NCI-H2081 treated with DMSO at 0.1 percent for 48 hours (cell line): ENCODE results near the gene PDE7B.

Experiments used
- DNase-seq: peaks from one replicate; lab custom pipeline; 2025; lab: John Stamatoyannopoulos, UW

PDE7B gene

DNA sequence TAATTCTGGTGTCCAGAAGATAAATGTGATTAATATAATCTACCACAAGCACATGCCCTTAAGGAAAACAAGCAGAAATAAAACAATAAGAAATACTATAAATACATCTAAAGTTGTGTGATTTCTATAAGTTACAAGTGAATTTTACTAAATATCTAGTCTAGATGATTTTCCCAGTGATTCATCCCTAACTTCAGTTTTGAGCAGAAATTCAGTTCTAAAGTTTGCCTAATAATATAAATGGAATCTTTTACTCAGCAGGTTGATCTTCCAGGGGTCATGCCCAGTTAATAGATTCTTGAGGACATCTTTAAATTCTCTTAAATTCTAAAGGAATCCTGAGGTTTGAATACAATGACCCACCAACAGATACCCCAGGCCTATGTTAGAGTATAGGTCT lies 37.3 kb downstream of the PDE7B start:
- DNase-seq, result no peak

DNA sequence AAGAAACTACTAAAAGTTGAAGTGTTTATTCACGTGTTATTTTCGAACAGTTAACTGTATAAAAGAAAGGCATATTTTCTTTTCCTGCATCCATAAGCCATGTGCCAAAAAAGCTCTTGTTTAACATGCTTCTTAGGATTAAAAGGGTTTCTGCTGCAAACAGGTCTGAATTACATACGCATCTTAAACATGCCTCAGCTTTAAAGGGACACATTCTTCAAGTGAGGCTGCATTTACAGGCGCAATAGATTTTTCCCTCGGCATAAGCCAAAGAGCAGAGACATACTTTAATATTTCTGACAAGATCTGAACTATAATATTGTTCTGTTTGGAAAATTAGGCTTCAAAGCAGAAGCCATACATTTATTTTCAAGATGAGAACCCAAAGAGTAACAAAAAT lies 39.4 kb downstream of the PDE7B start:
- DNase-seq, result no peak

DNA sequence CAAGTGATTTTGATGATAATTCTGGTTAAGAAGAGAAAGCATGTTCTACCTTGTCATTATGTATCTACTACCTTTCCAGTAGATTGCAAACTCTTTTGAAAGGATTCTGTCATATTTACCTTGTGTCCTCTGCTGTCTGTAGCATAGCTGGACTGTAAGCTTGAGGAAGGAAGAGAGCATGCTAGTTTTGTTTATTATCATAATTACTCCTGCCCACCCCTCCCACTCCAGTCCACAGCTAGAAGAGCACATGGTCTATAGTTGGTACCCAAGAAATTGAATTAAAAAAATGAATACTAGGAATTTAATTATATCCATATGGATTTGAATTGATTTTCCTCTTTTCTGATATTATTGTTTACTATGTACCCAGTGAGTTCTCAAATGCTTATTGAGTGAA lies 40.2 kb downstream of the PDE7B start:
- no peak for DNase-seq

DNA sequence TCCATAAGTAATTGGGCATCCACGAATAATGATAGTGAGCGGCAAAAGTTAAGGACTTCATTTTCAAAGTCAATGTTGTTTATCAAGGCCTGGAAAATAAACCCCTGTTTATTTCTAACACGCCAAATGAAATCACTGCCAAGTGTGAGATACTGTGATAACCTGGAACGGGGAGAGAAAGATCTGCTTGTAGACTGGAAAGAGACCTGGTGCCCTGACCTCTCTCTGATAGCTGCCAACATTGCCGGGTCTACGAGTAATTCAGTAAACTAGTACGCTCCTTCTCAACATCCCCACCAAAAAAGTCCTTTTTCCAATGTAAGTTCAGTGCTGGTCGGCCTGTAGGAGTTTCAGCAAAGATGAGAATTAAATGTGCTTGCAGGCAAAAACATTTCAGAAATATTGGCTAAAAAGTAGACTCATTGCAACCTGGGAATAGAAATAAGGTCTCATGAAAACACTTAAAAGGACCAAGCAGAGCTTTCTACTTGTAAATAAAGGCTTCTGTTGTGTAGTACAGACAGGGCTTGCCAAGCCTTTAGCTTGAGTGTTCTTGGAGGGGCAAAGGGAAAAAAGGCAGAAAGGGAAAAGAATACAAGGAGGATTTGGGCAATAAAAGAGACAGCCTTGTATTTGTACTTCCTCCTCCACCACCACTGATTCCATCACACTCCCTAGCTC lies 43.9 kb downstream of the PDE7B start:
- no peak for DNase-seq

DNA sequence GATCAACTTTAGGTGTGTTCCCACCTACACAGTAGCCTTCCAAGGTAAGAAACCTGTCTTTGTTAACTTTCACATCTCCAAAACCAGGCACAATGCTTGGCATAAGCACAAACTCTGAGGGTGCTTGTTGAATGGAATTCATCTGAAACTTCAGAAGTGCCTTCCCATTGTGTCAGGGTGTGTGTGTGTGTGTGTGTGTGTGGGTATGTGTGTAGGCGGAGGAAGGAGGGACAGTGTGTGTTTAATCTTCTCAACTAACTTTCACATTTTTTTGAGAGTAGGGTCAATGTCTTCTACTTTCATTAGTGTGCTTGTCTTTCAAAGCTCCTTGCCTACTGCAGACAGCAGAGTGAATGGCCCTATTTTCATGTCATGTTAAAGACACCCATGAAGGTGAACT lies 45.6 kb downstream of the PDE7B start:
- DNase-seq, result no peak

DNA sequence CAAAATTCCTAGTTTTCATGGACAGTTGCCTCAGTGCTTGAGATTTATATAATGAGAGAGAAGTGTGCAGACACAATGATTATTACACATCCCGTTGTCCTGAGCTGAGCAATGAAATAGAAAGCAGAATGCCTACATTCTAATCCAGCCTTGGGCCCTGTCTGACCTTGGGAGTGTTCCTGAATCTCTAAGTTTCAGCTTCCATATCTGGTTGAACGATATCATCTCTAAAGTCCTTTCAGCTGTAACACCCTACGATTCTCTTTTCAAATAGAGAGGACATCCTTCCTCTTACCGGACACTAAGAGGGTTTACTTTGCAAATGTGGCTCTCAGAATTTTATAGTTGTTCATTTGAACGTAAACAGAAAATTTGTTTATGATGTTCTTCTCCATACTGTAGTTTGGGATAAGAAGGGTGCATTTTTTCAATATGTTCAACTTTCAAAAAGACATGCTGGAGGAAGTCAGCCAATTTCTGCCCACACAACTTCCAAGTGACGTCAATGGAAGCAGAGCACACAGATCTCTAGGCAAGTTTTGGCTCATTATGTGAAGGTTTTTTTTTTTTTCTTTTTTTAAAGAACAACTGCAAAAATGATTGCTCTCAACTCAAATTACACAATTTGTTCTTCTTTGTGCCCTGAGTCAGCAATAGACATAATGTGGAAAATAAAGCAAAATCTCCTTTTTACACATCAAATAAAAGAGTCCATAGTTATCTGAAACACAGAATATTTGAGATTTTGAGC lies 50.4 kb downstream of the PDE7B start:
- no peak for DNase-seq

DNA sequence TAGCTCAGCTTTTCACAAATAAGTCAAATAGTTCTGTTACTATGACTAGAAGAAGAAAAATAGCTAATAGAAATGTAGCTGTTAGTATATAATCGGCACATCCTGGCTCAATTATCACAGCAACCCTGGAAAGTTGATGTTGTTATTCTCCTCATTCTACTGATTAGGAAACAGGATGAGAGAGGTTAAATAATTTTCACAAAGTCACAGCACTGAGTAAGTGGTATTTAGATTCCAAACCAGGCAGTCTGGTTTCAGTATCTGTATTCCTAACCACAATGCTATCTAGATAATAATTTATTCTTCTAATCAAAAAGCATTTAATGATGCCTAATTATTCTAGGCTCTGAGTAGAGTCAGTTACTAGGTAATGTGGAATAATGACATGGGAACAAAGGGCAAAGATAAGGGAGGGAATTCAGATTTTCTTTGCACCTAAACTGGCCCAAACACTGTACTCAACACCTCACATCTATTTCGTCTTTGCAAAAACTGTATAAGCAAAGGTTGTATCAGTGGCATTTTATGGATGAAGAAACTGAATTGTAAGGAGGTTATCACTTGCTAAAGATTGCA lies 51.3 kb downstream of the PDE7B start:
- no peak for DNase-seq

DNA sequence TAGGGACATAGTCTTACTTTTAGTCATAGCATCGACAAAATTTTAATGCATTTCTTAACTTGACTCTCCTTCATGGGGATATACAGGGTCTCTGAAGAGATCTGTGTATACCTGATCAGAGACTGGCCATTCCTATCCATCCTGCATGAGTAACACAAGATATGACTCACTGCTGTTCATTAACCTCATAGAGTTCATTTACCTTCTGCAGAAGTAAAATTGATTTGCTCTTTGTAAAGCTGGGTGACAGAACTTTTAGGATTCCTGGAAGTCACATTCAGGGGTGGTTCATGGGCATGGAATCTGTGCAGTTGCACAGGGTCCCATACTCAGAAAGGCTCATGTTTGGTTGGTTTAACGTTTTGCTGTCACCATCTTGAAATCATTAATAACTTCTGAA lies 53.2 kb downstream of the PDE7B start:
- DNase-seq, result no peak

DNA sequence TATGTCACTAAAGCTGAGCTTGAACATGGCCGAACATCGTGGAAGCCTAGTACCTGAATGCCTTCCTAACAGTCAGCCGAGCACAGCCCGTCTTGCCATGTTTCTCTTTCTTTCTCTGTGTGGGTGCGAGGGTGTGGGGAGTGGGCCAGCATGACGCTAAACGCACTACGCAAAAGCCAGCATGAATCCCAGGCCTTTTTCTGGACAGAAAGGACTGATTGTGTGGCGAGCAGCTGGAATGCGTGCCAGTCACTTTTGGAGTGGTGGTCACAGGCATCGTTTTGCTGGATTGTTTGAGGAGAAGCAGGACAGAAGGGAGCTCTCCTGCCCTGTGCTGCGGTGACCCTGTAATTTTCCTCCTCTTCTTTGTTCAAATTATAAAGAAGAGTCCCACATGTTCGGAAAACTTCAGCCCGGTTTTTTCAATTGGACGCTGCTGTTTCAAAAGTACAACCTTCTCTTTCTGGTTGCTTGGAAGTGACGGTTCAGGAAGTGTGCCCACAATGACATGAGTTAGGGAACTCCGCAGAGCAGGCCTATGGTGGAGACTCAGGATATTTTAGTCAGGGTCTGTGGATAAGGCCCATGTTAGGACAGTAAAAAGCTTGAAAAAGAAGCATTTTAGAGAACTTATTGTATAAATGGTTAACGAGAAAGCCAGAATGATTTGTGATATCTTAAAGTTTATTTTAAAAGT lies 54.3 kb downstream of the PDE7B start:
- DNase-seq, result no peak

DNA sequence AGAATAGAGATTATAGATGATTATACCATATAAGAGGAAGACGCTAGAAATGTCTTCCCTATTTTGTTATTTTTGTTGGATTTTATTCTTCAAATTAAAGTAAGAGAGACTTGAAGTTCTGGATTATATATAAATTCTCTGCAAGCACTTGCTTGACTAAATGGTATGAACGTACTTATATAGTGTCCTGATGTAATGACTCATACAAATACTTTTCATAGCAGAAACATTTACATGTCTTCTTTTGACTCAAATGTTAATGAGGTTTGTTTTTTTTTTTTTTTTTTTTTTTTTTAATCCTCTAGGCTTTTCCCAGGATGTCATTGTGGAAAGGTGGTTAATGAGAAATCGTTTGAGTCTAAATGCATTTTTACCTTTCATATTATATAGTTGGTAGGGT lies 55.0 kb downstream of the PDE7B start:
- no peak for DNase-seq

DNA sequence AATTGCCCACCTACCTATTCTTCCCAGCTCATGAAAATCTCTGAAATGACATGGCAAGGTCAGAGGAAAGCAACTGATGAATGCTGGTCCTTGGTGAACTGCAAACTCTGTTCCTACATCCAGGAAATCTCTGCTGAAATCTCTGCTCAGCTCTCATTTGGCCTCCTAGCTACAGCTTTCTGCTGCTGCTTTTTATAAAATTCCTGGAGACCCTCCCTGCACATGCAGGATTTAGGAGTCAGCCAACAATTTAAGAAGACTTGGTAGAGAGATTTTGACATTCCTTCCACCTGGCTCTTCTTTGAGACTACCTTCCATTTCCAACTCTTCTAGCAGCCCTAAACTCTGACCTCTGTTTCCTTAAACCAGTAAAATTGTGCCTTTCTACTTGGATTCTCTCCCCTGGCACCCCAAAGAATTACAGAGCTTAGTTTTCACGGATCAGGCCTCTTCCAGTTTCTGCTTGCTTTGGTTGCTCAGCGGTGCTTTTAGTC lies 55.5 kb downstream of the PDE7B start:
- DNase-seq, result no peak

DNA sequence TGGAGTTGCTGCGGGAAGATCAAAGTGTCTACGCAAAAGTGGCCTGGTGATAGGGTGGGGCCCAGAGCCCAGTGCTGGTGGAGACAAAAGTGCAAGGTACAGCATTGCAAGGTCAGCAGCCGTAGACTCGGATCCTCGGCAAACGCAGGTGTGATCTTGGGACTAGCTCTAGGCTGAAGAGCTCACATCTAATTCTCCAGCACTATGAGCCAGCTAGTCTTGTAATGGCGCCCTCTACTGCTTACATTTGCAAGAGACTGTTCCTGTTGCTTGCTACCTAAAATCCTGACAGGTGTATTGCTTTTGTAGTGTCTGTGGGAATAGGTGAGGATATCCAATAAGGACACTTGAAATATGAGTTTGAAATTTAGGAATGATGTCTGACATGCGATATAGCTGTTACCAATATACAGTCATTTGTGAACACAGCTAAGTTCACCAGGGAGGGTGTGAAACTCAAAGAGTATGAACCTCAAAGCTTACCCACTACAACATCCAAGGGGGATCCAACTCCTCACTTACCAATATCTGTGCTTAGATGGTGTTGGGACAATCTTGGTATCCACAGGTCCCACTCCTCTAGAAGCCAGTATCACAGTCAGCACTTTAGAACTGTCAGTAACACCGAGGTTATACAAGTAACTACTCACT lies 58.4 kb downstream of the PDE7B start:
- DNase-seq, result no peak

DNA sequence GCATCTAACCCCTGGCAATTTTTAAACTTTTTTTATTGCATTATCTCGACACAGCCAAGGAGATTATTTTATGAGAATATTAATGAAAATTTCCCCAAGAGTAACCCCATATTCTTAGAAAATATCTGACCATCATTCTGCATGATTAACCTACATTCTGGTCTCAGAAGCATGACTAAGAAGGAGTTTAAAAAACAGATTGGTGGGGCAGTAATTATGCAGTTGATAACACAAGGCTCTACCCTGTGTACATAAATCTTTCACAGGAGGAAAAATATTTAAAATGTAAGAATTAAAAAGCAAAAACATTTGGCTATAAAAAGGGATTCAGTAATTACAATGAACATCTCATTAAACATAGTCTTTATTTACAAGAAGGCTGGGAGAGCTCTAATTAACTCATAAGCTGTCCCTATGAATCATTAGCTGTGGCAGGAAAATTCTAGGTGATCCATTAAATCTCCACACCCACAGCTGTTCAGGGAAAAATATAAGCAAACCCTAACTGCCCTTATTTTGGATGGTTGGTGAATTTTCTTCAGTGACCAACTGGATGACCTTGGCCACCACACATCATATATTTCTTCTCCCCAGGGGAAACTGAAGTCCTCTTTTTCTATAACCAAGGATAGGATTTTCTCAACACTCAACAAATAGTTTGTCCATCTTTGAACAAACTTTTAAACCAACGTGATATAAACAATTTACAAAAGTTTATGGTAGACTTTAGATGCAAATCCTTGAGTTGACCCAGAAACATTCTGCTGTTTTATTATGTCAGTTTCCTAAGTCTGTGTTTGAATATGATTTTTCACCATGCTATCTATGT lies 59.5 kb downstream of the PDE7B start:
- no peak for DNase-seq

DNA sequence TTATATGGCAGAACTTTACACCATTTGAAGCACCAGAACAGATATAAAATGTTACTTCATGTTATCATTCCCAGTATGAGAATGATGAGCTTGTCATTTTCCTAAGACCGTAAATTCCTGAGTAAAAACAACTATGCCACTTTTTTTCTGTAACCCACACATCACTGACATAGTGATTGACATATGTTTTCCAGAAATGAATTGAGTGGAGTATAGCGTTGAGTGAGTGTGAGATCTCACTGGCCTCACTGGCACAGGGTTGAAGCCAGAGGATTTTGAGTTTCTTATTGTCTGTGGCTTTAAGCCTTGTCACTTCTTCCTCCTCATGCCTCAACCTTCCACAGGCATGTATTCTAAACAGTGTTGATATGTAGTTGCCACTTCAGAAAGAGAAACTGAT lies 62.3 kb downstream of the PDE7B start:
- no peak for DNase-seq

DNA sequence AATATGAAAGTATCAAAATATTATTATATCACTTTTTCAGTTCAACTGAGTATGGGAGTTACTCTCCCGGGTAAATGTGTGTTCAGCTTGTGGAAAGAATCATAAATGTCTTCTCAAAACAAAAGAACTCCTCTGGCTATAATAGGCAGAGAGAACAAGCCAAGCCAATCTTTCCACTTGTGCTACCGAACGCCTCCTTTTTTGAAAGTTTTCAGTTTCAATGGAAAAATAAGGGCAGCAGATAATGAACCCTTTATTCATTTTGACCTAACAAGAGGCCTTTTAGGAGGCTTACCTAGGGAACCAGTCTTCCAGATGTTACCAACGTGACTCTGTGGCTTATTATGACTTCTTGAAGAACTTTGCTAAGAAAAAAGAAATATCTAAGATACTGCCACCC lies 67.5 kb downstream of the PDE7B start:
- DNase-seq, result no peak

DNA sequence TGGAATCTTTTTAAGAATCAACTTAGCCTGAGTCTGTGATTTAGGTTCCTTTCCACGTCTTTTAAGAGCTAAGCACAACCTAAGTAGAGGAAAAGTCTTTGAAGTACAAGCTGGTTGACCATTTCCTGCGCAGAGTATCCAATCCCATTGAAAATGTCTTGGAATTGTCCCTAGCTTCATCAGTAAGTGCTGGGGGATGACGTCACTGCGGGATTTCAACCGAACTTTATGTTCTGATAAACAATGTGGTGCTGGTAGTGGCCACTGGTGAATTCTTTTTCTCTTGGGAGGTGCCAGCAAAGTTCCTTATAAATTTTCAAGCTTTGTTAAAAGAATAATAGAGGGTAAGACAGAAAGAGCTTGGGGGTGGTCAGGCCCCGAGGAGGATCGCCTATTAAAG lies 69.2 kb downstream of the PDE7B start:
- DNase-seq, result no peak

DNA sequence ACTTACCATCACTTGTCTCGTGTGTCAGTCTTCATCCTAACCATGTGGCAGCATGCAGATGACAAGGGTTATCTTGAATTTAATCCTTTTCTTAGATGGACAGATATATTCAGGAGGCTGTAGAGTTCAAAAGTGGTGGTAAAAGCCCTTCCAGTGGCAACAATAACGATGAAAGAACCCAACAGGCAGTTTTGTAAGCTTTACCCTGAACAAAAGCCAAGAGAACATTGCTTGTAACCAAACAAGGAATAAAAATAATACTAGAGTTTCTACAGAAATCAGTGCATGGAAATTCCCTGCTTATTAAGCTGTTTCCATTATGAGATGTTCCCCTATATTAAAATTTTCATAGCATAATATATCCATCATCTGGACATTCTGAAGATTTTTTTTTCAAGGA lies 69.7 kb downstream of the PDE7B start:
- DNase-seq, result no peak

DNA sequence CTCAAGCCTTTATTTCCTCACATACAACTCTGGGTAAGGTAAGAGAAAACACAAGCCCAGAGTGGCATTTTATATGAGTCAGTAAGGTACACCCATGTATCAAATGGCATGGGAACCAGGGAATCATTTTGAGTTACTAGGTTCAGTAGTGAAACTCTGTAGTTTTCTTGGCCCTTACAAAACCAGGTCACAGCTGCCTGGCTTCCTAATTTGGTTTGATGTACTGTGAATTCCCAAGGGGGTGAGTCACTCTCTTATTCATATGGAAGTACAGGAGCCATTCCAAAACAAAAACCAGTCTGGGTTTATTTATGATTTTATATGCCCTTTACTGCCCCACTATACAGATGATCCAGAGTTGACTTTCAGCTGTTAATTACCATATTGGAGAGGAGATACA lies 70.7 kb downstream of the PDE7B start:
- DNase-seq, result no peak

DNA sequence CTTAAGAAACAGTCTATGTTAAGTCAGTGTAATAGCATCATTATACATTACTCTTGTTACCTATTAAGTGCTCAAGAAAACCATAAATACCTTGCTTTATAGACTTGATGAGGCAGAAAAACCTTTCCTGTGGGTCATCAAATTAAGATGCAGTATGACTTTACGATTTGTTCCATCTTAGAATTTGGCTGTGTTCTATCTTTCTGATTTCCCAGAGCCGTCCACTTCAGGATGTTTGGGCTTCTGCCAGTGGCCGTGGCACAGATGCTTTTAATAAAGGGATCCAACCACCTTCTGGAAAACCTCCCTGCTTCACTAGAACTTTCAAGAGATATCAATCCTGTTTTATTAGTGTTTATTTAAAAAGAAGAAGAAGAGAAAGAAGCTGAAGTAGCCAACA lies 71.2 kb downstream of the PDE7B start:
- no peak for DNase-seq

DNA sequence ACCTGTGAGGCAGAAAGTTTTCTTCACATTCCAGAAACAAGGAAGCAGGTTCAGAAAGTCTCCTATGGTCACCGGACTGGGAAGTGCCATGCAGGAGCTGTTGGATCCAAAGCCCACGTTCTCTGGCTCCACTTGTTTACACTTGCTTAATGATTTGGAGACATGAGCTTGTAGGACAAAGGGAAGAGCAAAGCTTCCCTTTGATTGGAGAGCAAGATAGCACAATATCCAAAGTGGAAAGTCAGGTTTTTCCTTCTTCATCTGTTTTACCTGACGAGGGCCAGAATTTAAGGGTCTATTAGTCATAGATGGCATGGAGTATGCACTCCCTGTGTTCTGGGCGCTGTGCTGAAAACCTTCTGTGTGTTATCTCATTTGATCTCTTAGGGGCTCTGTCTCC lies 81.2 kb downstream of the PDE7B start:
- no peak for DNase-seq

DNA sequence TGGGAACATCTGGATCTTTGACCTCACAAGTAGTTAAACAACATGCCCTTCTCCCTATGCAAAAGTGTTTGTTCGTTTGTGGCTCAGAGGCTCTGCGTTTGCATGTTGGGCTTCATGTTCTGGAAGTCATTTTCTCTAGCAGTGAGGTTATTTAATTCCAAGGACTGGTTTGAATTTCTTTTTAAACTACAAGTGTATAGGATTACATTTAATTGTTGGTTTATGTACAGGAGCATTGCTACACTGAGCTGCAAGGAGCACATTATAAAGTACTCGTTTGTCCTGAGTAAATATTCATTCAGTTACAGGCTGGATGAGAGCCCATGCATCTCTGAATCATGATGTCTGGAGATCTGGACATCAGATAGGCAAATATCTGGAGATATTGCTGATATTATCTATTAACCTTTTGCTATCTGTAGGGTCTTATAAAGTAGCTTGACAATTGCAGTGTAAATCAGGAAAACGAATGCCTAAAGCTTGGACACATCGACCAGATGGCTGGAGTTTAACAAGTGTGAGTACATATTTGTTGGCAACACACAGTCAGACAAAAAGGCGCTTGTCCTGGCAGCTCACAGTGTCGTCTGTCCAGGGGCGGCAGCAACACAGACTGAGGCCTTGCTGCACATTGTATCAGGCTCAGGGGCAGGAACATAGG lies 84.6 kb downstream of the PDE7B start:
- DNase-seq, result no peak
